Measurements from ENCODE around the gene SCT.

The SCT gene

DNA sequence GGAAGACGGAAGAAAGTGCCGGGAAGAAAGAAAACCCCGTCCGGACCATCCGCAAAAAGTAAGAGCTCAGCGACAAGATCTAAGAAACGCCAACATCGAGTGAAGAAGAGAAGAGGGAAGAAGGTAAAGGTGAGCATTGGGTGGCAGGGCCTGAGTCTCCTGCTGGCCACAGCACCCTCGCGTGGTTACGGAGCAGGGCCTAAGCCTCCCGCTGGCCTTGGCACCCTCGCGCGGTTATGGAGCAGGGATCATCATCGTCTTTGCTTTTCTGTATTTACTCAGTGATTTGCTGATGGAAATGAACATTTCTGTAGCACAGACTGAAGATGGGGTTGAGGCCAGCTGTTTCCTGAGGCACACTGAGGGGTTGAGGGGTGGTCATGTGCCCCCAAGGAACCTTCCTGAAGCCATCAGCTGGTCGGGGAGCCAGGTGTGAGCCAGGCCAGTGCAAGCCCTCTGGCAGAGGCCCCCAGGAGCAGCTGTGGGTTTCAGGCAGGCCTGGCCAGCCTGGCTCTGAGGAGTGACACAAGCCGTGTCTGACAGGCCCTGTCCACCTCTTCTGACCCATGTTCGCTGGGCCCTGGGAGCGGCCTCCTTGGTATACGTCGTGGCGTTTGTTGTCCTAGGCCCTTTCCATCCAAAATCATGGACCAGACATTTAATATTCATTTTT is 25.3 kb downstream of the SCT start:
- ChIA-PET CTCF (interaction anchor here (0.6 to 1.5 kb wide), 2 partner anchors 11 to 159 kb away, joined by 3 to 4 read pairs; no protein-coding TSS in a partner anchor), POLR2A (interaction anchor here (0.6 kb wide), 1 partner anchor 144 kb away, joined by 4 read pairs; no protein-coding TSS in a partner anchor)
- H3K4me1 ChIP-seq (ENCODE audit: control insufficient read depth, insufficient read depth, low read length): no peaks in the 10 kb centered on the region
- no peak overlapping the region for H3K27ac ChIP-seq (ENCODE audit: extremely low read depth, low read depth, low read length)
- no peaks in the 10 kb centered on the region for H3K9me3 ChIP-seq (ENCODE audit: control insufficient read depth, insufficient read depth, low read depth, low read length)
- H3K36me3 ChIP-seq (ENCODE audit: control insufficient read depth in 2 of 2, insufficient read depth in 1 of 2, low read length in 2 of 2): peaks cover 16 to 90% of the 10 kb centered on the region in 2 experiments; a peak in 2 of 3 replicates
- TF ChIP-seq ZNF837 (tag by site-specific recombination; IDR thresholded peaks at IDR 0.05): no peak
- TF ChIP-seq ZNF600 (tag by site-specific recombination; IDR thresholded peaks at IDR 0.05): peak; percentile 62
- TF ChIP-seq, protein P1, sequence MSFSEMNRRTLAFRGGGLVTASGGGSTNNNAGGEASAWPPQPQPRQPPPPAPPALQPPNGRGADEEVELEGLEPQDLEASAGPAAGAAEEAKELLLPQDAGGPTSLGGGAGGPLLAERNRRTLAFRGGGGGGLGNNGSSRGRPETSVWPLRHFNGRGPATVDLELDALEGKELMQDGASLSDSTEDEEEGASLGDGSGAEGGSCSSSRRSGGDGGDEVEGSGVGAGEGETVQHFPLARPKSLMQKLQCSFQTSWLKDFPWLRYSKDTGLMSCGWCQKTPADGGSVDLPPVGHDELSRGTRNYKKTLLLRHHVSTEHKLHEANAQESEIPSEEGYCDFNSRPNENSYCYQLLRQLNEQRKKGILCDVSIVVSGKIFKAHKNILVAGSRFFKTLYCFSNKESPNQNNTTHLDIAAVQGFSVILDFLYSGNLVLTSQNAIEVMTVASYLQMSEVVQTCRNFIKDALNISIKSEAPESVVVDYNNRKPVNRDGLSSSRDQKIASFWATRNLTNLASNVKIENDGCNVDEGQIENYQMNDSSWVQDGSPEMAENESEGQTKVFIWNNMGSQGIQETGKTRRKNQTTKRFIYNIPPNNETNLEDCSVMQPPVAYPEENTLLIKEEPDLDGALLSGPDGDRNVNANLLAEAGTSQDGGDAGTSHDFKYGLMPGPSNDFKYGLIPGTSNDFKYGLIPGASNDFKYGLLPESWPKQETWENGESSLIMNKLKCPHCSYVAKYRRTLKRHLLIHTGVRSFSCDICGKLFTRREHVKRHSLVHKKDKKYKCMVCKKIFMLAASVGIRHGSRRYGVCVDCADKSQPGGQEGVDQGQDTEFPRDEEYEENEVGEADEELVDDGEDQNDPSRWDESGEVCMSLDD (tag by site-specific recombination; IDR thresholded peaks at IDR 0.05): no peak
- no peak for TF ChIP-seq ZNF473 (tag by site-specific recombination; IDR thresholded peaks at IDR 0.05)
- TF ChIP-seq ZFHX2 (tag by site-specific recombination; conservative IDR thresholded peaks at IDR 0.05): no peak
- TF ChIP-seq, protein P2, sequence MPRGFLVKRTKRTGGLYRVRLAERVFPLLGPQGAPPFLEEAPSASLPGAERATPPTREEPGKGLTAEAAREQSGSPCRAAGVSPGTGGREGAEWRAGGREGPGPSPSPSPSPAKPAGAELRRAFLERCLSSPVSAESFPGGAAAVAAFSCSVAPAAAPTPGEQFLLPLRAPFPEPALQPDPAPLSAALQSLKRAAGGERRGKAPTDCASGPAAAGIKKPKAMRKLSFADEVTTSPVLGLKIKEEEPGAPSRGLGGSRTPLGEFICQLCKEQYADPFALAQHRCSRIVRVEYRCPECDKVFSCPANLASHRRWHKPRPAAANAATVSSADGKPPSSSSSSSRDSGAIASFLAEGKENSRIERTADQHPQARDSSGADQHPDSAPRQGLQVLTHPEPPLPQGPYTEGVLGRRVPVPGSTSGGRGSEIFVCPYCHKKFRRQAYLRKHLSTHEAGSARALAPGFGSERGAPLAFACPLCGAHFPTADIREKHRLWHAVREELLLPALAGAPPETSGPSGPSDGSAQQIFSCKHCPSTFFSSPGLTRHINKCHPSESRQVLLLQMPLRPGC (tag by site-specific recombination; IDR thresholded peaks at IDR 0.05): no peak
- TF ChIP-seq KLF1 (tag by site-specific recombination; IDR thresholded peaks at IDR 0.05): no peak
- no peak for TF ChIP-seq MYNN (tag by site-specific recombination; IDR thresholded peaks at IDR 0.05; ENCODE audit: borderline replicate concordance)
- H3K4me3 ChIP-seq (ENCODE audit: low read depth, low read length): no peak overlapping the region

DNA sequence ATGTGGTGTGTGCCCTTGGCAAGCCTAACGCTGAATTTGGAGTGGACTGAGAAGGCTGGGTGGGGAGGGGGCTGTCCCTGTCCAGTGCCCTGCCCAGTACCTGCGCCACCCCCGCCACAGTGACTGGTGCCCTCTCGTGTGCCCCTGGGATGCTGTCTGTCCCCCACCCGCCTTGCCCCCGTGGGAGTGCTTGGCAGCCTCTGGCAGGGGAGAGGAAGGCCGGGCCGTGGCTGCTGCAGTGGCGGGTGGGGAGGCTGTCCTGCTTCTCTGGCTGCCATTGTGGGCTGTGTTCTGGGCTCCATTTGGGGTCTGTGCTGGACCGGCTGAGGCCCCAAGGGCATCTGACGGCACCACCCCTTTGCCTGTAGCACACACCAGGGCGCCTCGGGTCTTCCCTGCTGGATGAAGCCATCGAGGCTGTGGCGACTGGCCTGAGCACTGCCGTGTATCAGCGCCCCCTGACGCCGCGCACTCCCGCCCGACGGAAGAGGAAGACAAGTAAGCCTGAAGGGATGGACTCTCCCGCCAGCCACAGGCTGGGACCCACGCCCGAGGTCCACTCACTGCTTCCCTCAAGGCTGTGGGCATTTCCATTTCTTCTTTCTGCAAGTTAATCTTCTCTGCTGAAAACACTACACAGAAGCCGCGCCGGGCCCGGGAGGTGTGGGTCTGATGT is 28.8 kb downstream of the SCT start:
- POLR2A ChIA-PET: no interaction called here
- Histone ChIP-seq H3K27ac (ENCODE audit: extremely low read depth, low read depth, low read length) (no peak overlapping the region), H3K4me1 (ENCODE audit: control insufficient read depth, insufficient read depth, low read length) (no peaks in the 10 kb centered on the region), H3K36me3 (ENCODE audit: control insufficient read depth in 2 of 2, insufficient read depth in 1 of 2, low read length in 2 of 2) (peaks cover 13 to 90% of the 10 kb centered on the region in 2 experiments; a peak in 2 of 3 replicates), H3K9me3 (ENCODE audit: control insufficient read depth, insufficient read depth, low read depth, low read length) (no peaks in the 10 kb centered on the region), H3K4me3 (ENCODE audit: low read depth, low read length) (no peak overlapping the region)
- TF ChIP-seq, protein P3, sequence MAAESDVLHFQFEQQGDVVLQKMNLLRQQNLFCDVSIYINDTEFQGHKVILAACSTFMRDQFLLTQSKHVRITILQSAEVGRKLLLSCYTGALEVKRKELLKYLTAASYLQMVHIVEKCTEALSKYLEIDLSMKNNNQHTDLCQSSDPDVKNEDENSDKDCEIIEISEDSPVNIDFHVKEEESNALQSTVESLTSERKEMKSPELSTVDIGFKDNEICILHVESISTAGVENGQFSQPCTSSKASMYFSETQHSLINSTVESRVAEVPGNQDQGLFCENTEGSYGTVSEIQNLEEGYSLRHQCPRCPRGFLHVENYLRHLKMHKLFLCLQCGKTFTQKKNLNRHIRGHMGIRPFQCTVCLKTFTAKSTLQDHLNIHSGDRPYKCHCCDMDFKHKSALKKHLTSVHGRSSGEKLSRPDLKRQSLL (tag by site-specific recombination; IDR thresholded peaks at IDR 0.05): no peak
- no peak for TF ChIP-seq ZNF555 (tag by site-specific recombination; conservative IDR thresholded peaks at IDR 0.05)
- CTCF ChIA-PET: no interaction called here

DNA sequence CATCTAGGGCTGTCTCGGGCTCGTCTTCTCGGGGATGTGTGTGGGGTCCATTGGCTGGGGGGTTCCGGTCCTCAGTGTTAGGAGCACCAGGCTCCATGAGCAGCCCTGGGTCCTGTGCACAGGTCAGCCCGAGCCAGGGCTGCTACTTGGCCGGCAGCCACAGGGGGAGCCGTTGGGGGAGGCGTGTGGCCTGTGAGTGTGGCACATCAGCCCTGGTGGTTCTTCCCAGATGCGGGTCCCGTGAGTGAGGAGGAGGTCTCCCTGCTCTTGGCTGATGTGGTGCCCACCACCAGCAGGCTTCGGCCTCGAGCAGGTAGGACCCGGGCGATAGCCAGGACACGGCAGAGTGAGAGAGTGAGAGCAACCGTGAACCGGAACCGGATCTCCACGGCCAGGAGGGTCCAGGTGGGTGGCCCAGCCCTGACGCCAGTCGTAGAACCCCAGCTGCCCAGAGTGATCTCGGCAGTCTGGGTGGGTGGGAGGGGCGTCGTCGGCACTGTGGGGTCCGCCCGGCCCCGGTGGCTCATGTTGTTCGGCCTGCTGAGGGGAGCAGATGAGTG is 29.7 kb downstream of the SCT start:
- ChIA-PET POLR2A (no interaction called here), CTCF (no interaction called here)
- H3K9me3 ChIP-seq (ENCODE audit: control insufficient read depth, insufficient read depth, low read depth, low read length): no peaks in the 10 kb centered on the region
- H3K4me3 ChIP-seq (ENCODE audit: low read depth, low read length): no peak overlapping the region
- H3K4me1 ChIP-seq (ENCODE audit: control insufficient read depth, insufficient read depth, low read length): no peaks in the 10 kb centered on the region
- no peak overlapping the region for H3K27ac ChIP-seq (ENCODE audit: extremely low read depth, low read depth, low read length)
- peaks cover 7 to 93% of the 10 kb centered on the region in 2 experiments; a peak in 2 of 3 replicates for H3K36me3 ChIP-seq (ENCODE audit: control insufficient read depth in 2 of 2, insufficient read depth in 1 of 2, low read length in 2 of 2)
- TF ChIP-seq, protein P4, sequence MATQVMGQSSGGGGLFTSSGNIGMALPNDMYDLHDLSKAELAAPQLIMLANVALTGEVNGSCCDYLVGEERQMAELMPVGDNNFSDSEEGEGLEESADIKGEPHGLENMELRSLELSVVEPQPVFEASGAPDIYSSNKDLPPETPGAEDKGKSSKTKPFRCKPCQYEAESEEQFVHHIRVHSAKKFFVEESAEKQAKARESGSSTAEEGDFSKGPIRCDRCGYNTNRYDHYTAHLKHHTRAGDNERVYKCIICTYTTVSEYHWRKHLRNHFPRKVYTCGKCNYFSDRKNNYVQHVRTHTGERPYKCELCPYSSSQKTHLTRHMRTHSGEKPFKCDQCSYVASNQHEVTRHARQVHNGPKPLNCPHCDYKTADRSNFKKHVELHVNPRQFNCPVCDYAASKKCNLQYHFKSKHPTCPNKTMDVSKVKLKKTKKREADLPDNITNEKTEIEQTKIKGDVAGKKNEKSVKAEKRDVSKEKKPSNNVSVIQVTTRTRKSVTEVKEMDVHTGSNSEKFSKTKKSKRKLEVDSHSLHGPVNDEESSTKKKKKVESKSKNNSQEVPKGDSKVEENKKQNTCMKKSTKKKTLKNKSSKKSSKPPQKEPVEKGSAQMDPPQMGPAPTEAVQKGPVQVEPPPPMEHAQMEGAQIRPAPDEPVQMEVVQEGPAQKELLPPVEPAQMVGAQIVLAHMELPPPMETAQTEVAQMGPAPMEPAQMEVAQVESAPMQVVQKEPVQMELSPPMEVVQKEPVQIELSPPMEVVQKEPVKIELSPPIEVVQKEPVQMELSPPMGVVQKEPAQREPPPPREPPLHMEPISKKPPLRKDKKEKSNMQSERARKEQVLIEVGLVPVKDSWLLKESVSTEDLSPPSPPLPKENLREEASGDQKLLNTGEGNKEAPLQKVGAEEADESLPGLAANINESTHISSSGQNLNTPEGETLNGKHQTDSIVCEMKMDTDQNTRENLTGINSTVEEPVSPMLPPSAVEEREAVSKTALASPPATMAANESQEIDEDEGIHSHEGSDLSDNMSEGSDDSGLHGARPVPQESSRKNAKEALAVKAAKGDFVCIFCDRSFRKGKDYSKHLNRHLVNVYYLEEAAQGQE (tag by site-specific recombination; IDR thresholded peaks at IDR 0.05): no peak
- TF ChIP-seq, protein P5, sequence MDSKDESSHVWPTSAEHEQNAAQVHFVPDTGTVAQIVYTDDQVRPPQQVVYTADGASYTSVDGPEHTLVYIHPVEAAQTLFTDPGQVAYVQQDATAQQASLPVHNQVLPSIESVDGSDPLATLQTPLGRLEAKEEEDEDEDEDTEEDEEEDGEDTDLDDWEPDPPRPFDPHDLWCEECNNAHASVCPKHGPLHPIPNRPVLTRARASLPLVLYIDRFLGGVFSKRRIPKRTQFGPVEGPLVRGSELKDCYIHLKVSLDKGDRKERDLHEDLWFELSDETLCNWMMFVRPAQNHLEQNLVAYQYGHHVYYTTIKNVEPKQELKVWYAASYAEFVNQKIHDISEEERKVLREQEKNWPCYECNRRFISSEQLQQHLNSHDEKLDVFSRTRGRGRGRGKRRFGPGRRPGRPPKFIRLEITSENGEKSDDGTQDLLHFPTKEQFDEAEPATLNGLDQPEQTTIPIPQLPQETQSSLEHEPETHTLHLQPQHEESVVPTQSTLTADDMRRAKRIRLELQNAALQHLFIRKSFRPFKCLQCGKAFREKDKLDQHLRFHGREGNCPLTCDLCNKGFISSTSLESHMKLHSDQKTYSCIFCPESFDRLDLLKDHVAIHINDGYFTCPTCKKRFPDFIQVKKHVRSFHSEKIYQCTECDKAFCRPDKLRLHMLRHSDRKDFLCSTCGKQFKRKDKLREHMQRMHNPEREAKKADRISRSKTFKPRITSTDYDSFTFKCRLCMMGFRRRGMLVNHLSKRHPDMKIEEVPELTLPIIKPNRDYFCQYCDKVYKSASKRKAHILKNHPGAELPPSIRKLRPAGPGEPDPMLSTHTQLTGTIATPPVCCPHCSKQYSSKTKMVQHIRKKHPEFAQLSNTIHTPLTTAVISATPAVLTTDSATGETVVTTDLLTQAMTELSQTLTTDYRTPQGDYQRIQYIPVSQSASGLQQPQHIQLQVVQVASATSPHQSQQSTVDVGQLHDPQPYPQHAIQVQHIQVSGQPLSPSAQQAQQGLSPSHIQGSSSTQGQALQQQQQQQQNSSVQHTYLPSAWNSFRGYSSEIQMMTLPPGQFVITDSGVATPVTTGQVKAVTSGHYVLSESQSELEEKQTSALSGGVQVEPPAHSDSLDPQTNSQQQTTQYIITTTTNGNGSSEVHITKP (tag by site-specific recombination; IDR thresholded peaks at IDR 0.05): no peak
- TF ChIP-seq, protein P6, sequence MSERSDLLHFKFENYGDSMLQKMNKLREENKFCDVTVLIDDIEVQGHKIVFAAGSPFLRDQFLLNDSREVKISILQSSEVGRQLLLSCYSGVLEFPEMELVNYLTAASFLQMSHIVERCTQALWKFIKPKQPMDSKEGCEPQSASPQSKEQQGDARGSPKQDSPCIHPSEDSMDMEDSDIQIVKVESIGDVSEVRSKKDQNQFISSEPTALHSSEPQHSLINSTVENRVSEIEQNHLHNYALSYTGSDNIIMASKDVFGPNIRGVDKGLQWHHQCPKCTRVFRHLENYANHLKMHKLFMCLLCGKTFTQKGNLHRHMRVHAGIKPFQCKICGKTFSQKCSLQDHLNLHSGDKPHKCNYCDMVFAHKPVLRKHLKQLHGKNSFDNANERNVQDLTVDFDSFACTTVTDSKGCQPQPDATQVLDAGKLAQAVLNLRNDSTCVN (tag by site-specific recombination; optimal IDR thresholded peaks at IDR 0.05): no peak
- no peak for TF ChIP-seq ZNF830 (tag by site-specific recombination; IDR thresholded peaks at IDR 0.05; ENCODE audit: low read depth)
